Tibial artery (tissue), 4 donors: Measurements from ENCODE around the gene NR1I2.

ENCODE experiments used
- DNase-seq, 2 donors: peaks; one replicate each; pipeline ENCODE4 v3.0.0-alpha.2; 2019
- H3K27ac ChIP-seq, 2 donors: fragments of 200-600 bp; sonication (generic) in 1 of 2; 1 replicate in 1 of 2; 2 replicates in 1 of 2; pipeline ENCODE4 v1.5.1; 2018 to 2019; ENCODE audit warnings: mild to moderate bottlenecking in 1 of 2
- H3K27me3 ChIP-seq, 2 donors: fragments of 200-600 bp; sonication (generic) in 1 of 2; one replicate each; pipeline versions ENCODE4 v1.5.1 to v1.6.0; 2016 to 2019
- H3K36me3 ChIP-seq, 3 donors: fragments of 200-600 bp; sonication (generic) in 2 of 3; one replicate each; pipeline ENCODE4 v1.5.1; 2016 to 2019; ENCODE audit warnings: mild to moderate bottlenecking in 2 of 3
- H3K4me1 ChIP-seq, 4 donors: fragments of 200-600 bp; sonication (generic) in 2 of 4; 1 replicate in 3 of 4; 2 replicates in 1 of 4; pipeline ENCODE4 v1.5.1; 2016 to 2019
- H3K4me3 ChIP-seq, 2 donors: fragments of 200-600 bp; sonication (generic) in 1 of 2; 1 replicate in 1 of 2; 2 replicates in 1 of 2; pipeline ENCODE4 v1.5.1; 2018 to 2019; ENCODE audit warnings: mild to moderate bottlenecking in 2 of 2
- H3K9me3 ChIP-seq, 3 donors: fragments of 200-600 bp; sonication (generic) in 1 of 3; one replicate each; pipeline ENCODE4 v1.5.1; 2016 to 2019
- CTCF ChIP-seq, 2 experiments: fragments of 200-600 bp in 1 of 2; fragments of 450-650 bp in 1 of 2; IDR thresholded peaks; one replicate each; pipeline ENCODE4 v1.5.1; 2017 to 2019; ENCODE audit warnings: antibody characterized with exemption in 2 of 2, mild to moderate bottlenecking in 1 of 2, moderate library complexity in 1 of 2
- intact Hi-C: fragments of 100-400 bp; cut with DNase I; formaldehyde crosslinking; loops from one replicate; pipeline ENCODE4 v1.15.0; 2023; ENCODE audit warnings: low total_unique reads

The NR1I2 gene

GRCh38 chr3:119762876-119763275, 19.0 kb upstream of the NR1I2 start:
- Histone ChIP-seq H3K27ac (no peak overlapping the region), H3K36me3 (no peaks in the 10 kb centered on the region), H3K4me1 (no peaks in the 10 kb centered on the region), H3K27me3 (no peaks in the 10 kb centered on the region), H3K4me3 (no peak overlapping the region), H3K9me3 (no peaks in the 10 kb centered on the region)
- DNase-seq = no peak
- no peak for TF ChIP-seq CTCF (IDR thresholded peaks at IDR 0.05)
- intact Hi-C loops = no loop called here

- intact Hi-C loops = no loop called here
- TF ChIP-seq CTCF (IDR thresholded peaks at IDR 0.05) = no peak
- Histone ChIP-seq H3K4me3 (no peak overlapping the region), H3K36me3 (no peaks in the 10 kb centered on the region), H3K9me3 (no peaks in the 10 kb centered on the region), H3K27ac (no peak overlapping the region), H3K27me3 (no peaks in the 10 kb centered on the region), H3K4me1 (no peaks in the 10 kb centered on the region)
- no peak for DNase-seq
Measured at GRCh38 chr3:119763466-119763865, 18.4 kb upstream of the NR1I2 start.

GRCh38 chr3:119765239-119765638, 16.7 kb upstream of the NR1I2 start:
- no peak for DNase-seq
- no peak overlapping the region for H3K27ac ChIP-seq
- H3K4me3 ChIP-seq = no peak overlapping the region
- TF ChIP-seq CTCF (IDR thresholded peaks at IDR 0.05) = no peak
- H3K36me3 ChIP-seq = no peaks in the 10 kb centered on the region
- intact Hi-C loops = no loop called here
- H3K4me1 ChIP-seq = no peaks in the 10 kb centered on the region
- H3K27me3 ChIP-seq = no peaks in the 10 kb centered on the region
- no peaks in the 10 kb centered on the region for H3K9me3 ChIP-seq

- intact Hi-C loops = no loop called here
- Histone ChIP-seq H3K27me3 (no peaks in the 10 kb centered on the region), H3K4me1 (no peaks in the 10 kb centered on the region), H3K27ac (no peak overlapping the region), H3K4me3 (no peak overlapping the region), H3K36me3 (no peaks in the 10 kb centered on the region), H3K9me3 (no peaks in the 10 kb centered on the region)
- no peak for DNase-seq
- no peak for TF ChIP-seq CTCF (IDR thresholded peaks at IDR 0.05)
Measured at GRCh38 chr3:119767936-119768601, 13.8 kb upstream of the NR1I2 start.

GRCh38 chr3:119768668-119769393, 13.1 kb upstream of the NR1I2 start:
- intact Hi-C loops = no loop called here
- DNase-seq = no peak
- H3K9me3 ChIP-seq = no peaks in the 10 kb centered on the region
- H3K36me3 ChIP-seq = no peaks in the 10 kb centered on the region
- no peaks in the 10 kb centered on the region for H3K27me3 ChIP-seq
- H3K4me3 ChIP-seq = no peak overlapping the region
- no peak overlapping the region for H3K27ac ChIP-seq
- no peak for TF ChIP-seq CTCF (IDR thresholded peaks at IDR 0.05)
- no peaks in the 10 kb centered on the region for H3K4me1 ChIP-seq
